HCT116 (cell line): ENCODE results near the gene EIF2D. TPM values are rescaled to one million over a fixed set of nuclear protein-coding genes. Genes with fewer than 3 reads are reported as not detected.

Experiments
- ATAC-seq: fragments of 200-7000 bp; cut with Tn5 transposase; 2 replicates; pipeline ENCODE4 v1.9.1; 2020; ENCODE audit warnings: mild to moderate bottlenecking, moderate library complexity
- BruUV-seq: library from RNA; stranded (reverse); fragments of 400-500 nt; replicated peaks from 2 replicates; lab custom pipeline; 2021; lab: Mats Ljungman, UMichigan
- CTCF ChIA-PET: fragments of 300-600 bp; sonication (Branson Sonifier 250); formaldehyde crosslinking; loops from one replicate; lab custom pipeline; 2021; ENCODE audit warnings: antibody characterized with exemption; lab: Charles Lee
- POLR2A ChIA-PET: fragments of 300-600, 350-600 bp; sonication (Branson Sonifier 250); formaldehyde crosslinking; loops from one replicate; lab custom pipeline; 2021; ENCODE audit warnings: antibody characterized with exemption; lab: Charles Lee
- RAD21 ChIA-PET, 2 experiments: fragments of 300-600 bp; sonication (Branson Sonifier 250); formaldehyde crosslinking; loops; one replicate each; lab custom pipeline; 2023; ENCODE audit warnings: low total read pairs in 2 of 2; ENCODE audit not compliant: uncharacterized antibody in 2 of 2, unreplicated experiment in 2 of 2, low non-redundant PET in 1 of 2; lab: Charles Lee
- DNase-seq: peaks from one replicate; pipeline ENCODE4 v3.0.0-alpha.2; 2010; ENCODE audit warnings: low read depth, low spot score
- H2AFZ ChIP-seq: fragments of 200-600 bp; shearing (Covaris generic), sonication (generic); 2 replicates; pipeline ENCODE4 v1.6.1; 2017; ENCODE audit warnings: low read depth, mixed run types, mixed read lengths, antibody characterized with exemption, low read length; ENCODE audit not compliant: poor library complexity, severe bottlenecking
- H3K27ac ChIP-seq: 2 replicates; pipeline ENCODE4 v1.5.1; 2012; ENCODE audit warnings: low read depth, low read length
- H3K27me3 ChIP-seq: fragments of 200-600 bp; sonication (generic); 2 replicates; pipeline ENCODE4 v1.6.1; 2016; ENCODE audit warnings: mixed run types, low read length, mixed read lengths; ENCODE audit not compliant: insufficient read depth
- H3K36me3 ChIP-seq, 2 experiments: fragments of 200-500 bp in 1 of 2; fragments of 200-600 bp in 1 of 2; sonication (Bioruptor generic) in 1 of 2; sonication (generic) in 1 of 2; 2 replicates each; pipeline versions ENCODE4 v1.5.1 to v1.6.1; 2014 to 2016; ENCODE audit warnings: low read length in 2 of 2, inconsistent platforms in 1 of 2, mixed read lengths in 1 of 2, mixed run types in 1 of 2; ENCODE audit not compliant: insufficient read depth in 2 of 2, control insufficient read depth in 1 of 2
- H3K4me1 ChIP-seq, 2 experiments: fragments of 200-600 bp in 1 of 2; sonication (generic) in 1 of 2; 2 replicates each; pipeline versions ENCODE4 v1.5.1 to v1.6.1; 2012 to 2017; ENCODE audit warnings: low read length in 2 of 2, inconsistent platforms in 1 of 2, mild to moderate bottlenecking in 1 of 2, mixed read lengths in 1 of 2, mixed run types in 1 of 2, moderate library complexity in 1 of 2; ENCODE audit not compliant: insufficient read depth in 2 of 2, control insufficient read depth in 1 of 2
- H3K4me2 ChIP-seq: fragments of 200-600 bp; sonication (generic); 2 replicates; pipeline ENCODE4 v1.6.1; 2017; ENCODE audit warnings: mixed run types, low read length, mixed read lengths
- H3K4me3 ChIP-seq, 2 experiments: fragments of 200-600 bp in 1 of 2; sonication (generic) in 1 of 2; replicated peaks in 1 of 2; 2 replicates each; pipeline ENCODE4 v1.5.1; 2011 to 2016; ENCODE audit warnings: low read length in 2 of 2, control low read depth in 1 of 2, low read depth in 1 of 2, mild to moderate bottlenecking in 1 of 2, mixed read lengths in 1 of 2, mixed run types in 1 of 2
- H3K79me2 ChIP-seq: fragments of 200-600 bp; sonication (generic); 2 replicates; pipeline ENCODE4 v1.6.1; 2017; ENCODE audit warnings: mild to moderate bottlenecking, mixed run types, low read length, moderate library complexity, mixed read lengths; ENCODE audit not compliant: insufficient read depth
- H3K9ac ChIP-seq: fragments of 200-600 bp; sonication (generic); 2 replicates; pipeline ENCODE4 v1.6.1; 2016; ENCODE audit warnings: low read length, mixed read lengths
- H3K9me2 ChIP-seq: fragments of 200-600 bp; sonication (generic), shearing (Covaris generic); 2 replicates; pipeline ENCODE4 v1.6.1; 2017; ENCODE audit warnings: mixed run types, mild to moderate bottlenecking, moderate library complexity; ENCODE audit not compliant: insufficient read depth
- H3K9me3 ChIP-seq, 2 experiments: fragments of 200-500 bp in 1 of 2; fragments of 200-600 bp in 1 of 2; sonication (Bioruptor generic) in 1 of 2; sonication (generic) in 1 of 2; 2 replicates each; pipeline ENCODE4 v1.6.1; 2014 to 2017; ENCODE audit warnings: low read length in 2 of 2, mixed read lengths in 2 of 2, inconsistent platforms in 1 of 2, low read depth in 1 of 2, mild to moderate bottlenecking in 1 of 2, mixed run types in 1 of 2, moderate library complexity in 1 of 2; ENCODE audit not compliant: control insufficient read depth in 1 of 2, insufficient read depth in 1 of 2
- H4K20me1 ChIP-seq: fragments of 200-600 bp; sonication (generic), shearing (Covaris generic); 2 replicates; pipeline ENCODE4 v1.6.1; 2017; ENCODE audit warnings: mixed run types, mild to moderate bottlenecking, moderate library complexity; ENCODE audit not compliant: insufficient read depth
- CEBPB ChIP-seq: IDR thresholded peaks from 2 replicates; pipeline ENCODE4 v1.6.1; 2012; ENCODE audit warnings: low read depth
- ELF1 ChIP-seq: IDR thresholded peaks from 2 replicates; pipeline ENCODE4 v1.6.1; 2012; ENCODE audit warnings: low read depth, borderline replicate concordance
- EZH2 ChIP-seq: fragments of 200-600 bp; sonication (generic); IDR thresholded peaks from 2 replicates; pipeline ENCODE4 v1.6.1; 2017; ENCODE audit warnings: antibody characterized with exemption, mixed run types
- POLR2AphosphoS5 ChIP-seq: IDR thresholded peaks from 2 replicates; pipeline ENCODE4 v1.6.1; 2011; ENCODE audit warnings: mild to moderate bottlenecking, low read depth, low read length, moderate library complexity
- RAD21 ChIP-seq: IDR thresholded peaks from 2 replicates; pipeline ENCODE4 v1.6.1; 2012; ENCODE audit warnings: low read depth, mild to moderate bottlenecking
- SRF ChIP-seq: IDR thresholded peaks from 2 replicates; pipeline ENCODE4 v1.6.1; 2012; ENCODE audit warnings: low read depth
- TCF7L2 ChIP-seq: IDR thresholded peaks from 2 replicates; pipeline ENCODE4 v1.7.0; 2011; ENCODE audit warnings: borderline replicate concordance, inconsistent platforms; ENCODE audit not compliant: insufficient read depth, insufficient read length; ENCODE audit errors: extremely low read depth
- ZFX ChIP-seq: fragments of 450-650 bp; IDR thresholded peaks from 2 replicates; pipeline ENCODE4 v1.6.1; 2017
- ZNF274 ChIP-seq: fragments of 200-500 bp; sonication (Bioruptor generic); IDR thresholded peaks from 2 replicates; pipeline ENCODE4 v1.6.1; 2014; ENCODE audit warnings: mild to moderate bottlenecking, low read depth, low read length, inconsistent platforms
- intact Hi-C: fragments of 100-400 bp; cut with micrococcal nuclease; formaldehyde crosslinking; loops from 2 replicates; pipeline ENCODE4 v1.10.0; 2022
- total RNA-seq: library from RNA; stranded (reverse); gene quantifications from one replicate; pipeline ENCODE4 v1.2.1, GENCODE V29; 2021; ENCODE audit not compliant: unreplicated experiment
- TF ChIP-seq, protein P1 (sequence below), 3 experiments: fragments of 200-600 bp in 1 of 3; sonication (generic) in 1 of 3; IDR thresholded peaks in 2 of 3; conservative IDR thresholded peaks in 1 of 3; 2 replicates each; pipeline ENCODE4 v1.5.1; 2012 to 2017; ENCODE audit warnings: low read depth in 2 of 3, low read length in 2 of 3, antibody characterized with exemption in 1 of 3, borderline replicate concordance in 1 of 3, control low read depth in 1 of 3, mild to moderate bottlenecking in 1 of 3, mixed read lengths in 1 of 3, mixed run types in 1 of 3, moderate library complexity in 1 of 3; ENCODE audit not compliant: insufficient read depth in 1 of 3

The EIF2D gene
- total RNA-seq, 1 experiment from 2014 or later = 54.8 TPM

DNA sequence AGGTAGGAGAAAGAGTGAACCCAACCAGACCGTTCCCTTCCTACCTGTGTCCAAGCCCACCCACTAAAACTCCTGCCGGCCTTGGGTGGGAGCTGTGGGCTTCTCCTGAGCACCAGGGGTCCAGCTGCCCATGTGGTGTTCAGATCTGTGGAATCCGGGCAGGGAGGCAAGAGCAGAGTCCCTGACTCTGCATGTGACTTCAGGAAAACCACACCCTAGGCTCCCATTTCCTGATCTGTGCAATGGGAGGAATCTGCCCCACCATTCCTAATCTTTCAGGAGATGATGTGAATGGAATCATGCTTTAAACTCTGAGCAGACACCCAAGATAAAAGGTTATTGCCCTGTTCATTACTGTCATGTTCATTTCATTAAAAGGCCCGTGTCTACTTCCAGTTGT, 27.6 kb downstream of the EIF2D start:
- Histone ChIP-seq H2AFZ (no peak overlapping the region), H3K27me3 (no peaks in the 10 kb centered on the region), H3K4me2 (no peak overlapping the region), H3K79me2 (no peaks in the 10 kb centered on the region), H3K4me1 (peaks cover 0 to 7% of the 10 kb centered on the region in 2 experiments; a peak in 3 of 4 replicates), H4K20me1 (no peaks in the 10 kb centered on the region), H3K9ac (no peak overlapping the region), H3K4me3 (no peak overlapping the region)
- no TSS peak for BruUV-seq
- RAD21 ChIA-PET = no interaction called here
- POLR2A ChIA-PET = no interaction called here
- intact Hi-C loops = no loop called here
- ATAC-seq = no peak
- DNase-seq = no peak
- TF ChIP-seq CEBPB = no peak
- TF ChIP-seq TCF7L2 = no peak
- TF ChIP-seq ZNF274 = no peak
- no peak for TF ChIP-seq ELF1
- no peak for TF ChIP-seq ZFX
- no peak for TF ChIP-seq POLR2AphosphoS5
- TF ChIP-seq, all 23 proteins: peak for 0
- Histone ChIP-seq H3K27ac (no peak overlapping the region), H3K9me3 (no peaks in the 10 kb centered on the region), H3K9me2 (no peaks in the 10 kb centered on the region), H3K36me3 (no peaks in the 10 kb centered on the region)
- CTCF ChIA-PET = interaction anchor here (1.3 to 6.9 kb wide), 4 partner anchors 10 to 105 kb away, joined by 4 to 96 read pairs (median 10); no protein-coding TSS in a partner anchor

DNA sequence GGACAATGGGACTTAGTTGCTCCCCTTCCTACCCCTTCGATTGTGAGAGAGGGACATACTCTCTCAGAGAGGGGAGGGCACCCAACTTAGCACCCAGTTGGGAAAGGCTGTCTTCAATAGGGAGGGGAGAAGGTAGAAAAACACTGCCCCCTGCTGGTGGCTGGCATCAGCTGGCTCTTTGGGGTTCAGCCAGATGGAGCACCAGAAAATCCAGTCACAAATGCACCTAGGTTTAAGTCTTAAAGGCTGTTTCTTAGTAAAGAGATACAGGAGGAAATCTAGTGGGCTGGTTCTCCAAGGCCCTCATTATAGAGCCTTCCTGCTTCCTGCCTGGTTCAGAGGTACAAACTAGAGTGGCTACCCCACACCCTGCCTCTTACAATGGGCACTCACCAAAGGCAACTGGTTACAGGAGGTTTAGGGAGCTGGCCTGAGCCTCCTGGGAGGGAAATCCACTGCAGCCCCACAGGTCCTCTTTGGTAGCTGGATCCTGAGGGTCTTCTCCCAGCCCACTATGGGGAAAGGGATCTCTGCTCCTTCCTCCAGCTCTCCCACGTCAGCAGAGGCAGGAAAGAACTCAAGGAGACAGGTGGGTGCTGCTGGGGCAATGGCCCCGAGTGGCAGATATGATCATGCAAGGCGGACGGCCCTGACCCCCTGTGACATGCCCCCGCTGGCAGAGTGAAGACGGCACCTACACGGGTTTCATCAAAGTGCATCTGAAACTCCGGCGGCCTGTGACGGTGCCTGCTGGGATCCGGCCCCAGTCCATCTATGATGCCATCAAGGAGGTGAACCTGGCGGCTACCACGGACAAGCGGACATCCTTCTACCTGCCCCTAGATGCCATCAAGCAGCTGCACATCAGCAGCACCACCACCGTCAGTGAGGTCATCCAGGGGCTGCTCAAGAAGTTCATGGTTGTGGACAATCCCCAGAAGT, 28.3 kb downstream of the EIF2D start:
- Histone ChIP-seq H3K4me2 (no peak overlapping the region), H3K27me3 (no peaks in the 10 kb centered on the region), H3K36me3 (no peaks in the 10 kb centered on the region), H3K4me3 (no peak overlapping the region), H3K9me3 (no peaks in the 10 kb centered on the region), H3K4me1 (no peaks in the 10 kb centered on the region), H3K9me2 (no peaks in the 10 kb centered on the region), H3K79me2 (no peaks in the 10 kb centered on the region), H2AFZ (no peak overlapping the region), H4K20me1 (no peaks in the 10 kb centered on the region), H3K27ac (no peak overlapping the region), H3K9ac (no peak overlapping the region)
- DNase-seq (peak; percentile 45), ATAC-seq (peak; percentile 87)
- intact Hi-C loops = loop anchor here (1.0 kb wide), 2 partner anchors 39 to 94 kb away; no protein-coding TSS in a partner anchor
- ChIA-PET POLR2A (no interaction called here), RAD21 (interaction anchor here (1.2 to 1.7 kb wide), 2 partner anchors 94 kb away, joined by 8 to 10 read pairs; no protein-coding TSS in a partner anchor), CTCF (interaction anchor here (1.0 to 6.9 kb wide), 11 partner anchors 8 to 106 kb away, joined by 3 to 96 read pairs (median 4); no protein-coding TSS in a partner anchor)
- TF ChIP-seq EZH2 = no peak
- TF ChIP-seq RAD21 = peak; percentile 98
- TF ChIP-seq SRF = no peak
- TF ChIP-seq, protein P1, sequence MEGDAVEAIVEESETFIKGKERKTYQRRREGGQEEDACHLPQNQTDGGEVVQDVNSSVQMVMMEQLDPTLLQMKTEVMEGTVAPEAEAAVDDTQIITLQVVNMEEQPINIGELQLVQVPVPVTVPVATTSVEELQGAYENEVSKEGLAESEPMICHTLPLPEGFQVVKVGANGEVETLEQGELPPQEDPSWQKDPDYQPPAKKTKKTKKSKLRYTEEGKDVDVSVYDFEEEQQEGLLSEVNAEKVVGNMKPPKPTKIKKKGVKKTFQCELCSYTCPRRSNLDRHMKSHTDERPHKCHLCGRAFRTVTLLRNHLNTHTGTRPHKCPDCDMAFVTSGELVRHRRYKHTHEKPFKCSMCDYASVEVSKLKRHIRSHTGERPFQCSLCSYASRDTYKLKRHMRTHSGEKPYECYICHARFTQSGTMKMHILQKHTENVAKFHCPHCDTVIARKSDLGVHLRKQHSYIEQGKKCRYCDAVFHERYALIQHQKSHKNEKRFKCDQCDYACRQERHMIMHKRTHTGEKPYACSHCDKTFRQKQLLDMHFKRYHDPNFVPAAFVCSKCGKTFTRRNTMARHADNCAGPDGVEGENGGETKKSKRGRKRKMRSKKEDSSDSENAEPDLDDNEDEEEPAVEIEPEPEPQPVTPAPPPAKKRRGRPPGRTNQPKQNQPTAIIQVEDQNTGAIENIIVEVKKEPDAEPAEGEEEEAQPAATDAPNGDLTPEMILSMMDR (IDR thresholded peaks at IDR 0.05 in 2 of 3, conservative IDR thresholded peaks at IDR 0.05 in 1 of 3; ENCODE audit: borderline replicate concordance in 1 of 3, insufficient read depth in 1 of 3, low read depth in 2 of 3, low read length in 2 of 3) = peak; percentile 92 to 98 (median 95)
- no TSS peak for BruUV-seq
